NB4 (cell line): ENCODE data around the gene MBTD1.

Experiments
- CTCF ChIP-seq: IDR thresholded peaks from one replicate; pipeline ENCODE4 v1.5.1; 2012; ENCODE audit warnings: low read depth, low read length
- POLR2A ChIP-seq: IDR thresholded peaks from 2 replicates; pipeline ENCODE4 v1.6.1; 2011; ENCODE audit warnings: mild to moderate bottlenecking; ENCODE audit not compliant: insufficient read length; ENCODE audit errors: extremely low read depth

- TF ChIP-seq POLR2A (no peak), CTCF (no peak)
These were observed 9.5 kb downstream of the MBTD1 start for GRCh38 chr17:51250314-51250840.
